ENCODE data around the gene CHST13. TPM values are rescaled to one million over a fixed set of nuclear protein-coding genes. Genes with fewer than 3 reads are reported as not detected.

Gene CHST13
- total and polyA plus RNA-seq, 2 of the 4 experiments (the other 2 are of a cell fraction), result not detected

DNA sequence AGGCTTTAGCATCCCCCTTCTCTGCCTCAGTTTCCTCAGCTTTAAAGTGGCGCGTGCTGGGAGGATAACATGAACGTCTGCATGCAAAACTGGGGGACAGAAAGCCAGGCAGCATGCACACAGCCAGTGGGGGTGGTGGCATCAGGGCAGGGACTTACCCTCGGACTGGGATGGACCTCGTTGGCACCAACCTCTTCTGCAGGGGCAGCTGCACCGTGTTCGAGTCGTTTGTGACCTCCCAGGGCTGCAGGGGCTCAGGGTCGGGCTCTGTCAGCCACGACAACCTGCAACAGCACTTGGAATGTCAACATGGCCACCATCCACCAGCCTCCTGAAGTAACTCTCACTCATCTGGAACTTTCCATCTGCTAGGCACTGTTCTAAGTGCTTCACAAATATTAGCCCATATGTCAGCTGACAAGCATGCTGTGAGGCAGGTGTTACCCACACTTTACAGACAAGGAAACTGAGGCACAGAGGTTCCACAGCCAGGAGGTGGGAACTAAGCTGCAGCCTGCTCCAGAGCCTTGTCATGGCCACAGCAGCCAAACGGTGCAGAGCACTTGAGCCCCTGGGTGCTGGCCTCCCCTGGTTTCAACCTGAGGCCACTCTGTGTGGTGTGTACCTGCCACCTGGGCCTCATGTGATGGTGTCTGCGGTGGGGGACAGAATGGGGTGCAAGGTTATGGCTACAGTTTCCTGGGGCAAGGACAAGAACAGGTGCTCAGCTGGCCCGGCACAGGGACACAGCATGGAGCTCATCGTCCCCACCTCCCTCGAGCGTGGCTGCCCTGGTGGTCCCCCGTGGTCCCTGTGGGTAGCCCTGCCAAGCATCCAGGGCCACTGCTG is 28.1 kb downstream of the CHST13 start (continued):
- no peak for TF ChIP-seq RCOR1 (IDR thresholded peaks at IDR 0.05; ENCODE audit: insufficient replicate concordance, low read length)

DNA sequence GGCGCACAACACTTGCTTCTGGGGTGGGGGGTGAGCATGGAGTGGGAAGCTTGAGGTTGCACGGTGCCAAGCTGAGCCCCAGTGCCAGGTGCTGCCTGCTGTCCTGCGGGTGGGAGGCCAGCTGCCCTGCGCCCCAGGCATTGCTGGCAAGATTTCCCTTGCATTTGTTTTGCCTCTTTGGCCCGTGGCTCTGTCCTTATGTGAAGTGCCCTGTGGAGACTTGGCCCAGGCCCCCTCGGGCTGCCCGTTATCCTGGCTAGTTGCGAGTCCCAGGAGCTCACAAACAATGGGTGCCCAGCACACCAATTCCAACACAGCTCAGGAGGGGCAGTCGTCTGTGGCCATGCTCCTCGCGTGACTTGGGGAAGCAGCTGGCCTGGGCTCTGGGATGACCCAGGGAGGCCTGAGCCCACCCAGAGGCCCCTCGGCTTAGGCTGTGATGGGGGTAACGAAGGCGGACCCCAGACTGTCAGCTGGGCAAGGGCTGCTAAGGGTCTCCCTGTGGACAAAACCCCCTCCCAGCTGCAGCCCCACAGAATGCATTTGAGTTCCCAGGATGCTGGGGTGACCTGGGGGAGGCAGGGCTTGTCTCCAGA is 28.8 kb downstream of the CHST13 start:
- Histone ChIP-seq H3K4me2 (ENCODE audit: low read depth, low read length) (no peak overlapping the region), H2AK5ac (ENCODE audit: low read depth, low read length) (no peak overlapping the region), H3K9me3 (ENCODE audit: control insufficient read depth, insufficient read depth, low read length) (no peaks in the 10 kb centered on the region), H3K4me1 (ENCODE audit: control insufficient read depth, insufficient read depth, low read length) (no peaks in the 10 kb centered on the region), H3K56ac (ENCODE audit: extremely low read depth, insufficient read depth, low read length) (no peak overlapping the region), H3K14ac (replicated peaks; ENCODE audit: low read depth, low read length) (no peak overlapping the region), H3K79me1 (ENCODE audit: low read depth in 1 of 2, low read length in 2 of 2) (no peaks in the 10 kb centered on the region), H3K23ac (ENCODE audit: low read depth, low read length) (no peak overlapping the region), H2AFZ (replicated peaks; ENCODE audit: low read length, poor library complexity) (no peak overlapping the region), H4K5ac (ENCODE audit: low read depth, low read length) (no peak overlapping the region), H3K9ac (ENCODE audit: low read depth, low read length) (no peak overlapping the region), H2BK120ac (ENCODE audit: low read depth, low read length) (no peak overlapping the region), H3K27me3 (ENCODE audit: control insufficient read depth, insufficient read depth, low read length) (peaks cover 15% of the 10 kb centered on the region; the same call in 1 of the 2 replicates), H3K36me3 (ENCODE audit: control insufficient read depth, insufficient read depth, low read length) (no peaks in the 10 kb centered on the region), H4K8ac (ENCODE audit: low read depth in 2 of 2, low read length in 2 of 2) (no peak overlapping the region), H3K27ac (ENCODE audit: insufficient read depth, low read length) (no peak overlapping the region), H2BK5ac (ENCODE audit: low read depth, low read length, poor library complexity, severe bottlenecking) (no peak overlapping the region), H2BK20ac (ENCODE audit: low read depth, low read length) (no peak overlapping the region), H2AK9ac (replicated peaks; ENCODE audit: low read depth, low read length, poor library complexity) (no peak overlapping the region), H3K18ac (ENCODE audit: low read depth, low read length) (no peak overlapping the region), H3K4me3 (ENCODE audit: insufficient read depth, low read depth, low read length) (no peak overlapping the region), H4K20me1 (ENCODE audit: insufficient read depth, low read length) (no peaks in the 10 kb centered on the region), H3K4ac (ENCODE audit: low read depth, low read length) (no peak overlapping the region), H2BK15ac (ENCODE audit: low read depth, low read length) (no peak overlapping the region), H4K91ac (ENCODE audit: insufficient read depth, low read depth, low read length) (no peak overlapping the region), H3K9me1 (ENCODE audit: insufficient read depth, low read length) (no peaks in the 10 kb centered on the region)
- intact Hi-C loops (cut with micrococcal nuclease) (no loop called here), in situ Hi-C loops (cut with MboI; ENCODE audit: low sequenced_read_pairs) (no loop called here), dilution Hi-C loops (cut with HindIII; ENCODE audit: low sequenced_read_pairs, unreplicated experiment) (no loop called here)
- POLR2A ChIA-PET (ENCODE audit: unreplicated experiment), result no interaction called here
- no TSS peak for BruUV-seq (replicated peaks)
- 47% methylated on average over 3 of the region's 14 CpGs; no CpG with 5 or more reads in 1 of the 2 experiments for WGBS, 2 experiments (ENCODE audit: extremely low coverage in 2 of 2, insufficient read length in 1 of 2)
- DNase-seq (no peak), ATAC-seq (ENCODE audit: low read depth) (no peak)
- no peak for TF ChIP-seq POLR2A (IDR thresholded peaks at IDR 0.05; ENCODE audit: low read depth, low read length)
- CTCF ChIA-PET, result no interaction called here
